ENCODE results near the gene ELAVL3.
"Not testable (repeated sequence)": the region's sequence is repeated elsewhere in the genome, so short reads cannot be mapped to it uniquely, and the experiment has no call there.

Gene ELAVL3

GRCh38 chr19:11437955-11438354, 42.9 kb downstream of the ELAVL3 start:
- Mint-ChIP-seq H3K27me3 (no peaks in the 10 kb centered on the region), H3K27ac (peak overlapping the region in 1 of 2 donors; percentile 78), H3K9me3 (no peaks in the 10 kb centered on the region), H3K4me3 (peak overlapping the region; percentile 37 to 100), H3K4me1 (peaks cover 47% of the 10 kb centered on the region)
- DNase-seq (no peak), ATAC-seq (no peak)

GRCh38 chr19:11435833-11436313, 45.0 kb downstream of the ELAVL3 start:
- ATAC-seq: no peak
- Mint-ChIP-seq H3K4me3 (peak overlapping the region; percentile 99 to 100), H3K9me3 (no peaks in the 10 kb centered on the region), H3K27me3 (no peaks in the 10 kb centered on the region), H3K4me1 (peaks cover 38% of the 10 kb centered on the region), H3K27ac (peak overlapping the region; percentile 99 to 100)
- peak in 1 of 2 donors; percentile 27 for DNase-seq

- ATAC-seq (peak; percentile 96), DNase-seq (peak; percentile 99 to 100)
- peak within 1 kb of the TSS; percentile 99 to 100 for H3K27ac Mint-ChIP-seq
- peak within 1 kb of the TSS; percentile 99 to 100 for H3K4me3 Mint-ChIP-seq
- H3K4me1 Mint-ChIP-seq: peaks cover 33% of the 10 kb centered on the region
- H3K9me3 Mint-ChIP-seq: no peaks in the 10 kb centered on the region
- H3K27me3 Mint-ChIP-seq: no peaks in the 10 kb centered on the region
Observed at GRCh38 chr19:11435057-11435832, 45.6 kb downstream of the ELAVL3 start, which contains the start of the genes ODAD3 and PRKCSH. Gene ODAD3 (minus strand): TSS chr19:11435121. CDS start chr19:11435016, 105 bp downstream. Gene PRKCSH (plus strand): TSS chr19:11435635. CDS start chr19:11436118, 483 bp downstream.

DNA sequence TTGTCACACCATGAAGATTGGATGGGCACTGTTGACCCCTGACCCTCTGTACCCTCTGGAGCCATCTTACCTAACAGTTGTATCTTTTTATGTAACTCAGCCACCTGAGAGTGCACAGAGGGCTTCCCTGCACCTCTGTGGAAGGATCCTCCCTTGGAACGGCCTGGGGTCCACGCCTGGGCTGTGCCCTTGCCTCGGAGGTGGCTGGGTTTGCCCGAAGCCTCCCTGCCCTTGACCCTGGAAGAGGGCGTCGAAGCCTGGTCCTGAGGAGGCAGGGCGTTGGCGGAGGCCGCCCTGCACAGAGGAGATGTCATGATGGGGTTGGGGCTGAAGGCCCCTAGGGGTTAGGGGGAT, 46.2 kb downstream of the ELAVL3 start:
- ATAC-seq: peak; percentile 32
- Mint-ChIP-seq H3K4me1 (peaks cover 33% of the 10 kb centered on the region), H3K27me3 (no peaks in the 10 kb centered on the region), H3K4me3 (peak overlapping the region; percentile 99 to 100), H3K9me3 (no peaks in the 10 kb centered on the region), H3K27ac (peak overlapping the region in 1 of 2 donors; percentile 99)
- DNase-seq: no peak

DNA sequence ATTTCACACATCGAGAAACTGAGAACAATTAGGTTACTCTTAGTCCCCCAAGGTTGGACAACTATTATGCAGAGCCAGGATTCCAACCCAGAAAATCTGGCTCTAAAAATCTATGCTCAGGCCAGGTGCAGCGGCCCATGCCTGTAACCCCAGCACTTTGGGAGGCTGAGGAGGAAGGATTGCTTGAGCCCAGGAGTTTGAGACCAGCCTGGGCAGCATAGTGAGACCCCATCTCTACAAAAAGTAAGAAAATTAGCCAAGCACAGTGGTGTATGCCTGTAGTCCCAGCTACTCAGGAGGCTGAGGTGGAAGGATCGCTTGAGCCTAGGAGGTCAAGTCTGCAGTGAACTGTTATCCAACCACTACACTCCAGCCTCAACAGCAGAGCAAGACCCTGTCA, 47.3 kb downstream of the ELAVL3 start:
- H3K4me1 Mint-ChIP-seq: peaks cover 33% of the 10 kb centered on the region
- ATAC-seq, DNase-seq, H3K27ac Mint-ChIP-seq, H3K4me3 Mint-ChIP-seq, H3K27me3 Mint-ChIP-seq, H3K9me3 Mint-ChIP-seq: not testable (repeated sequence)

DNA sequence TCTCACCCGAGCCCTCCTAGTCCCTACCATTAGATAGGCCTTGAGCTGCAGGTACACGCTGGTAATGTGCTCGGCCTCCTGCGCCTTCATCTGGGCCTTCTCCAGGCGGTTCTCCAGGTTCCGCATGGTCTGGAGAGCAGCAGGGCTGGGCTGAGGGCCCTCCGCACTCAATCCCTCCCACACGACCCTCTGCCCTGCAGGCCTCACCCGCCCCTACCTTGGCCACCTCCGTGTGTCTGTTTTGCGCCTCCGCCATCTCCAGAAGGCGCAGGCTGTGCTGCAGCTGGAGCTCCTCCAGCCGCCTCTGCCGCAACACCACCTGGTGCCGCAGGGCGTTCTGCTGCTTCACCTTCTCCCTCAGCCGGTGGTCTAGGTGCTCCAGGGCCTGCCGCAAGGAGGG, 54.2 kb downstream of the ELAVL3 start:
- ATAC-seq (no peak), DNase-seq (no peak)
- Mint-ChIP-seq H3K27ac (no peak overlapping the region), H3K27me3 (peaks cover 36% of the 10 kb centered on the region), H3K4me3 (no peak overlapping the region), H3K4me1 (peaks cover 24% of the 10 kb centered on the region), H3K9me3 (no peaks in the 10 kb centered on the region)

- no peak overlapping the region for H3K27ac Mint-ChIP-seq
- DNase-seq: no peak
- H3K4me1 Mint-ChIP-seq: peaks cover 32% of the 10 kb centered on the region
Observed at GRCh38 chr19:11425719-11426457, 55.0 kb downstream of the ELAVL3 start.

GRCh38 chr19:11423791-11424181, 57.1 kb downstream of the ELAVL3 start:
- DNase-seq (no peak), ATAC-seq (no peak)
- peaks cover 64% of the 10 kb centered on the region for H3K27me3 Mint-ChIP-seq
- no peak overlapping the region for H3K27ac Mint-ChIP-seq
- no peaks in the 10 kb centered on the region for H3K9me3 Mint-ChIP-seq
- H3K4me3 Mint-ChIP-seq: peak overlapping the region in 1 of 2 donors; percentile 87
- H3K4me1 Mint-ChIP-seq: peaks cover 48% of the 10 kb centered on the region

More at GRCh38 chr19:11425719-11426457, 55.0 kb downstream of the ELAVL3 start:
- Mint-ChIP-seq H3K9me3 (no peaks in the 10 kb centered on the region), H3K27me3 (peaks cover 43% of the 10 kb centered on the region), H3K4me3 (no peak overlapping the region)
- no peak for ATAC-seq

DNA sequence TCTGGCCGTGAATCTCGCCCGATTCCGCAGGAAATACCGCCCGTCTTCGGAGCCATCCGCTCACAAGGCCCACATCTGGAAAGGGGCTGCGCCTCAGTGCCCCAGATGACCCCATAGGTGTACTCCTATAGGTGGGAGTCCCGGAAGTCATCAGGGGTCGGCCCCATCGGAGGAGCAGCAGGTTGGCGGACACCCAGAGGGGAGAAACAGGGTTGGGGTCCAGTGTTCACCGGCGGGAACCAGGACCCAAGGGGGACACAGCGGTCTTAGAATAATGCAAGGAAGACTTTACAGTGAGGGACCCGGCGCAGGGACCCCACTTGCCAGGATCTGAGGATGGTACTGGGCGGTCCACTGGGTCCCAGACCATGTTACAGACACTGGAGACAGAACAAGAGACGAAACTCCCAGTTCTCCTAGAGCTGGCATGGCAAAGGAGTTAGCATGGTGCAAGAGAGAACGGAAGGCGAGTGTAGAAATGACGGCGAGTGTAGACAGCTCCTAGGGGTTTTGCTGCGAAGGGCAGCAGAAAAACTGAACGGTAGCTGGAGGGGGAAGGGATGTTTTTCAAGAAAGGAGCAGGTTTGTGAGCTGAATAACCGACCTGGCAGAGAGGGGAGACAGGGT, 57.6 kb downstream of the ELAVL3 start:
- Mint-ChIP-seq H3K4me3 (peak overlapping the region; percentile 82 to 87), H3K4me1 (peaks cover 53% of the 10 kb centered on the region), H3K9me3 (no peaks in the 10 kb centered on the region), H3K27ac (peak overlapping the region in 1 of 2 donors; percentile 14), H3K27me3 (peaks cover 69% of the 10 kb centered on the region)
- no peak for DNase-seq
- no peak for ATAC-seq

- ATAC-seq (peak; percentile 90), DNase-seq (peak; percentile 66 to 81)
- Mint-ChIP-seq H3K9me3 (no peaks in the 10 kb centered on the region), H3K4me1 (peaks cover 55% of the 10 kb centered on the region), H3K27me3 (peaks cover 78% of the 10 kb centered on the region), H3K4me3 (peak overlapping the region; percentile 82 to 87), H3K27ac (no peak overlapping the region)
Observed at GRCh38 chr19:11422163-11423065, 58.4 kb downstream of the ELAVL3 start.

- peak; percentile 50 to 56 for DNase-seq
- peak overlapping the region; percentile 66 to 87 for H3K4me3 Mint-ChIP-seq
- peak; percentile 58 for ATAC-seq
- no peak overlapping the region for H3K27ac Mint-ChIP-seq
- no peaks in the 10 kb centered on the region for H3K9me3 Mint-ChIP-seq
- H3K27me3 Mint-ChIP-seq: peaks cover 81% of the 10 kb centered on the region
- peaks cover 55% of the 10 kb centered on the region for H3K4me1 Mint-ChIP-seq
Observed at GRCh38 chr19:11421371-11422098, 59.3 kb downstream of the ELAVL3 start.

DNA sequence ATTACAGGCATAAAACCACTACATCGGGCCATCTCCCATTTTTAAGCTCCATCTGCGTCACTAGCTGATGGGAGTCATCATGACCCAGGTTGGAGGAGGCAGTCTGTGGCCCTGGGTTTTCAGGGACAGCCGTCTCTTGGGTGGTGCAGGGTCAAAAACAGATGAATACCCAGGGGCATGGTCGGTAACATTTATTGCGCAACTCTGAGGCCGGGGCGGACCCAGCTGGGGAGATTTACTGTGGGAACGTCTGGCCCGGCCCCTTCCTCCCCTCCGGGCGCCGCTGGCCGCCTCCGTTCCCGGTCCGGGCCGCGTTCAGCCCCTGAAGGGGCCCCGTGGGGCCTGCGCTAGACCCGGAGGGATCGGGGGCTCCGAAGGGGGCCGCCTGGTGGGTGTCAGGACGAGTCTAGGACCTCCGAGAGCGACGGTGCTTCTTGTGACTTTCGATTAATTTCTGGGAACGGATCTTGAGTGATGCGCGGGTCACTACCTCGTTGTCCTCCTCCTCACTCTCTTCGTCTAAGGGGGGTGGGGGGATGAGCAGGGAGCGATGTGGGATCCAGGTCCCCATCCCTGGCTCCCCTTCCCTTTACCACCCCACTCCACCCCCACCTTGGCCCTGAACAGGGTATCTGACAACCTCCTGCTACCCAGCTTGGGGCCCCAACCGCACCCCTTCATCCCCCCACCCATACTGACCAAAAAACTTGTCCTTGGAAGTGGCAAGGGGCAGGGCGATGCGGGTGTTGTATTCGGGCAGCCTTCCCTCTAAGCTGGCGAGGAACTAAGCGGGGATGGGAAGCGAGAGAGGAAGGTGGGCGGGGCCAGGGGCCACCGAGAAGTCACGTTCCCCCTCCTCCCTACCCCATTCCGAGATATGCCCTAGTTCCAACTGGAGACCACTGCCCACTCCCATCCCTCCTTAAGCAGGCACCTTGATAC, 60.1 kb downstream of the ELAVL3 start:
- Mint-ChIP-seq H3K9me3 (no peaks in the 10 kb centered on the region), H3K27ac (no peak overlapping the region), H3K4me1 (peaks cover 55% of the 10 kb centered on the region), H3K27me3 (peaks cover 87% of the 10 kb centered on the region), H3K4me3 (peak overlapping the region; percentile 66 to 87)
- DNase-seq (no peak), ATAC-seq (no peak)
